Esophagus muscularis mucosa (tissue), 4 donors: ENCODE measurements around the gene STXBP6.

ENCODE experiments used
- EP300 ChIP-seq: sonication (generic); formaldehyde crosslinking; IDR thresholded peaks from one replicate; pipeline ENCODE4 v1.6.1; 2017; ENCODE audit warnings: antibody characterized with exemption
- POLR2A ChIP-seq: fragments of 450-650 bp; IDR thresholded peaks from one replicate; pipeline ENCODE4 v1.6.1; 2017; ENCODE audit warnings: antibody characterized with exemption, moderate library complexity, mild to moderate bottlenecking, low read depth
- POLR2AphosphoS5 ChIP-seq, 2 donors: sonication (generic); formaldehyde crosslinking; IDR thresholded peaks; one replicate each; pipeline ENCODE4 v1.6.1; 2017; ENCODE audit warnings: antibody characterized with exemption in 2 of 2
- TF ChIP-seq, protein P1 (sequence below), 3 experiments: fragments of 200-600 bp in 2 of 3; fragments of 450-650 bp in 1 of 3; sonication (generic) in 2 of 3; IDR thresholded peaks; one replicate each; pipeline ENCODE4 v1.5.1; 2017 to 2019; ENCODE audit warnings: antibody characterized with exemption in 3 of 3, mild to moderate bottlenecking in 2 of 3, moderate library complexity in 1 of 3

DNA sequence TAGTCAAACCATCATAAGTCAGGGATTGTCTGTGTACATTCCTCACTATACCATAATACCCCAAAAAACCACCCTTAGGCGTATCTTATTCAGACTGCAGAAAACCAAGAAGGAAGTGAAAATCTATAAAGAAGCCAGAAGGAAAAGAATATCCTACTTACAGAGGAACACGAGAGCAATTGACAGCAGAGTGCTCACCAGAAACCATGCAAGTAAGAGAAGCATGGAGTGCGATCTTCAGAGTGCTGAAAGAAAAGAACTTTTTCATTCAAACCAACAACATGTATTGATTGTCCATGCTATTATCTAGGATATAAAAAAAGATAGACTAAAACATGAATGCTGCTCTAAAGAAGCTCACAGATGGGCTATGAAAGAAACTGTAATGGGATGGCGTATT is 50.8 kb downstream of the STXBP6 start:
- TF ChIP-seq POLR2AphosphoS5 (IDR thresholded peaks at IDR 0.05) (no peak), POLR2A (no peak), EP300 (no peak)
- TF ChIP-seq, protein P1, sequence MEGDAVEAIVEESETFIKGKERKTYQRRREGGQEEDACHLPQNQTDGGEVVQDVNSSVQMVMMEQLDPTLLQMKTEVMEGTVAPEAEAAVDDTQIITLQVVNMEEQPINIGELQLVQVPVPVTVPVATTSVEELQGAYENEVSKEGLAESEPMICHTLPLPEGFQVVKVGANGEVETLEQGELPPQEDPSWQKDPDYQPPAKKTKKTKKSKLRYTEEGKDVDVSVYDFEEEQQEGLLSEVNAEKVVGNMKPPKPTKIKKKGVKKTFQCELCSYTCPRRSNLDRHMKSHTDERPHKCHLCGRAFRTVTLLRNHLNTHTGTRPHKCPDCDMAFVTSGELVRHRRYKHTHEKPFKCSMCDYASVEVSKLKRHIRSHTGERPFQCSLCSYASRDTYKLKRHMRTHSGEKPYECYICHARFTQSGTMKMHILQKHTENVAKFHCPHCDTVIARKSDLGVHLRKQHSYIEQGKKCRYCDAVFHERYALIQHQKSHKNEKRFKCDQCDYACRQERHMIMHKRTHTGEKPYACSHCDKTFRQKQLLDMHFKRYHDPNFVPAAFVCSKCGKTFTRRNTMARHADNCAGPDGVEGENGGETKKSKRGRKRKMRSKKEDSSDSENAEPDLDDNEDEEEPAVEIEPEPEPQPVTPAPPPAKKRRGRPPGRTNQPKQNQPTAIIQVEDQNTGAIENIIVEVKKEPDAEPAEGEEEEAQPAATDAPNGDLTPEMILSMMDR (IDR thresholded peaks at IDR 0.05) = no peak
